ENCODE results near the gene ZSCAN5A.
"Not testable (repeated sequence)": the region's sequence is repeated elsewhere in the genome, so short reads cannot be mapped to it uniquely, and the experiment has no call there.

ZSCAN5A gene

GRCh38 chr19:56197646-56198045, 117.0 kb downstream of the ZSCAN5A start, which contains the start of gene ZSCAN5B:
Gene ZSCAN5B (minus strand): TSS chr19:56197783. CDS start chr19:56193052, 4,731 bp downstream.
- not testable (repeated sequence) for H3K9ac ChIP-seq (ENCODE audit: low read length); H3K4me3 ChIP-seq (ENCODE audit: low read length); H2BK15ac ChIP-seq (replicated peaks; ENCODE audit: low read depth); DNase-seq; H3K36me3 ChIP-seq (ENCODE audit: control insufficient read depth, insufficient read depth, low read length); H3K18ac ChIP-seq (ENCODE audit: low read length); H3K27ac ChIP-seq (ENCODE audit: low read depth, low read length); H3K79me2 ChIP-seq (ENCODE audit: control insufficient read depth, insufficient read depth, low read length); H3K79me1 ChIP-seq (ENCODE audit: low read length); H4K8ac ChIP-seq (ENCODE audit: low read depth, low read length); H3K4me2 ChIP-seq (ENCODE audit: low read length); H2BK120ac ChIP-seq (ENCODE audit: low read depth, low read length); H4K5ac ChIP-seq (ENCODE audit: low read length); H3K4me1 ChIP-seq (ENCODE audit: control insufficient read depth, low read depth, low read length); H3K4ac ChIP-seq (ENCODE audit: low read depth, low read length); H2BK5ac ChIP-seq (ENCODE audit: low read length); H3K27me3 ChIP-seq (ENCODE audit: insufficient read depth, low read length, poor library complexity); H2AK5ac ChIP-seq (ENCODE audit: low read length); H3K23ac ChIP-seq (ENCODE audit: low read length); H3K56ac ChIP-seq (ENCODE audit: low read length)
- WGBS (ENCODE audit: extremely low coverage, insufficient coverage, low lambda C conversion rate) = no CpG with 5 or more reads among the region's 23 CpGs

- Histone ChIP-seq H3K9ac (ENCODE audit: low read length) (no peak overlapping the region), H2BK120ac (ENCODE audit: low read depth, low read length) (no peak overlapping the region), H3K36me3 (ENCODE audit: control insufficient read depth, insufficient read depth, low read length) (no peaks in the 10 kb centered on the region), H3K79me2 (ENCODE audit: control insufficient read depth, insufficient read depth, low read length) (no peaks in the 10 kb centered on the region), H2BK5ac (ENCODE audit: low read length) (no peak overlapping the region), H3K27ac (ENCODE audit: low read depth, low read length) (no peak overlapping the region), H4K5ac (ENCODE audit: low read length) (no peak overlapping the region), H3K4me3 (ENCODE audit: low read length) (no peak overlapping the region), H3K23ac (ENCODE audit: low read length) (no peak overlapping the region), H3K79me1 (ENCODE audit: low read length) (no peaks in the 10 kb centered on the region), H3K18ac (ENCODE audit: low read length) (no peak overlapping the region), H2BK15ac (replicated peaks; ENCODE audit: low read depth) (no peak overlapping the region), H3K27me3 (ENCODE audit: insufficient read depth, low read length, poor library complexity) (no peaks in the 10 kb centered on the region), H3K56ac (ENCODE audit: low read length) (no peak overlapping the region), H3K4me2 (ENCODE audit: low read length) (no peak overlapping the region), H3K4me1 (ENCODE audit: control insufficient read depth, low read depth, low read length) (no peaks in the 10 kb centered on the region), H2AK5ac (ENCODE audit: low read length) (no peak overlapping the region), H4K8ac (ENCODE audit: low read depth, low read length) (no peak overlapping the region), H3K4ac (ENCODE audit: low read depth, low read length) (no peak overlapping the region)
- WGBS (ENCODE audit: extremely low coverage, insufficient coverage, low lambda C conversion rate) = no CpG with 5 or more reads among the region's 12 CpGs
- DNase-seq = no peak
These were observed 120.5 kb downstream of the ZSCAN5A start for GRCh38 chr19:56193981-56194640.

- Histone ChIP-seq H4K8ac (ENCODE audit: low read depth, low read length) (no peak overlapping the region), H2AK5ac (ENCODE audit: low read length) (no peak overlapping the region), H3K4me3 (ENCODE audit: low read length) (no peak overlapping the region), H3K4me1 (ENCODE audit: control insufficient read depth, low read depth, low read length) (no peaks in the 10 kb centered on the region), H3K4ac (ENCODE audit: low read depth, low read length) (no peak overlapping the region), H3K27ac (ENCODE audit: low read depth, low read length) (no peak overlapping the region), H3K23ac (ENCODE audit: low read length) (no peak overlapping the region), H2BK15ac (replicated peaks; ENCODE audit: low read depth) (no peak overlapping the region), H2BK120ac (ENCODE audit: low read depth, low read length) (no peak overlapping the region), H4K5ac (ENCODE audit: low read length) (no peak overlapping the region), H2BK5ac (ENCODE audit: low read length) (no peak overlapping the region), H3K18ac (ENCODE audit: low read length) (no peak overlapping the region), H3K9ac (ENCODE audit: low read length) (no peak overlapping the region), H3K4me2 (ENCODE audit: low read length) (no peak overlapping the region), H3K56ac (ENCODE audit: low read length) (no peak overlapping the region), H3K79me1 (ENCODE audit: low read length) (no peaks in the 10 kb centered on the region), H3K27me3 (ENCODE audit: insufficient read depth, low read length, poor library complexity) (no peaks in the 10 kb centered on the region), H3K36me3 (ENCODE audit: control insufficient read depth, insufficient read depth, low read length) (no peaks in the 10 kb centered on the region), H3K79me2 (ENCODE audit: control insufficient read depth, insufficient read depth, low read length) (no peaks in the 10 kb centered on the region)
- no CpG with 5 or more reads among the region's 10 CpGs for WGBS (ENCODE audit: extremely low coverage, insufficient coverage, low lambda C conversion rate)
- no peak for DNase-seq
These were observed 122.9 kb downstream of the ZSCAN5A start for GRCh38 chr19:56191711-56192110.

- H2BK15ac ChIP-seq (replicated peaks; ENCODE audit: low read depth) = no peak overlapping the region
- no peak overlapping the region for H3K4ac ChIP-seq (ENCODE audit: low read depth, low read length)
- H3K27me3 ChIP-seq (ENCODE audit: insufficient read depth, low read length, poor library complexity) = no peaks in the 10 kb centered on the region
- no peaks in the 10 kb centered on the region for H3K36me3 ChIP-seq (ENCODE audit: control insufficient read depth, insufficient read depth, low read length)
- no peaks in the 10 kb centered on the region for H3K4me1 ChIP-seq (ENCODE audit: control insufficient read depth, low read depth, low read length)
- H3K23ac ChIP-seq (ENCODE audit: low read length) = no peak overlapping the region
- no peak overlapping the region for H2BK120ac ChIP-seq (ENCODE audit: low read depth, low read length)
- peak; percentile 3 for DNase-seq
- H2AK5ac ChIP-seq (ENCODE audit: low read length) = no peak overlapping the region
- no peak overlapping the region for H3K18ac ChIP-seq (ENCODE audit: low read length)
- no peak overlapping the region for H3K27ac ChIP-seq (ENCODE audit: low read depth, low read length)
- H3K79me1 ChIP-seq (ENCODE audit: low read length) = no peaks in the 10 kb centered on the region
- H4K8ac ChIP-seq (ENCODE audit: low read depth, low read length) = no peak overlapping the region
- H2BK5ac ChIP-seq (ENCODE audit: low read length) = no peak overlapping the region
- H3K4me3 ChIP-seq (ENCODE audit: low read length) = no peak overlapping the region
- no peaks in the 10 kb centered on the region for H3K79me2 ChIP-seq (ENCODE audit: control insufficient read depth, insufficient read depth, low read length)
- WGBS (ENCODE audit: extremely low coverage, insufficient coverage, low lambda C conversion rate) = no CpG with 5 or more reads among the region's 7 CpGs
- no peak overlapping the region for H3K9ac ChIP-seq (ENCODE audit: low read length)
- H4K5ac ChIP-seq (ENCODE audit: low read length) = no peak overlapping the region
- H3K4me2 ChIP-seq (ENCODE audit: low read length) = no peak overlapping the region
- H3K56ac ChIP-seq (ENCODE audit: low read length) = no peak overlapping the region
These were observed 123.5 kb downstream of the ZSCAN5A start for GRCh38 chr19:56191115-56191514.

GRCh38 chr19:56189785-56190184, 124.9 kb downstream of the ZSCAN5A start:
- Histone ChIP-seq H4K5ac (ENCODE audit: low read length) (no peak overlapping the region), H3K79me2 (ENCODE audit: control insufficient read depth, insufficient read depth, low read length) (no peaks in the 10 kb centered on the region), H3K4me3 (ENCODE audit: low read length) (no peak overlapping the region), H2AK5ac (ENCODE audit: low read length) (no peak overlapping the region), H2BK120ac (ENCODE audit: low read depth, low read length) (no peak overlapping the region), H3K4ac (ENCODE audit: low read depth, low read length) (no peak overlapping the region), H3K79me1 (ENCODE audit: low read length) (no peaks in the 10 kb centered on the region), H3K9ac (ENCODE audit: low read length) (no peak overlapping the region), H2BK15ac (replicated peaks; ENCODE audit: low read depth) (no peak overlapping the region), H3K36me3 (ENCODE audit: control insufficient read depth, insufficient read depth, low read length) (no peaks in the 10 kb centered on the region), H4K8ac (ENCODE audit: low read depth, low read length) (no peak overlapping the region), H3K56ac (ENCODE audit: low read length) (no peak overlapping the region), H2BK5ac (ENCODE audit: low read length) (no peak overlapping the region), H3K23ac (ENCODE audit: low read length) (no peak overlapping the region), H3K4me1 (ENCODE audit: control insufficient read depth, low read depth, low read length) (no peaks in the 10 kb centered on the region), H3K27me3 (ENCODE audit: insufficient read depth, low read length, poor library complexity) (no peaks in the 10 kb centered on the region), H3K27ac (ENCODE audit: low read depth, low read length) (no peak overlapping the region), H3K18ac (ENCODE audit: low read length) (no peak overlapping the region), H3K4me2 (ENCODE audit: low read length) (no peak overlapping the region)
- DNase-seq = peak; percentile 11
- WGBS (ENCODE audit: extremely low coverage, insufficient coverage, low lambda C conversion rate) = no CpG with 5 or more reads among the region's 17 CpGs

All from mesendoderm (in vitro differentiated cells).